Epithelial cell of esophagus (primary cell): ENCODE results near the gene FSCN2.

ENCODE experiments used
- DNase-seq: peaks from one replicate; pipeline ENCODE4 v3.0.0; 2010; ENCODE audit warnings: low read depth
- H3K4me3 ChIP-seq: 2 replicates; pipeline ENCODE4 v1.5.1; 2011; ENCODE audit warnings: mild to moderate bottlenecking, low read length, control low read depth
- TF ChIP-seq, protein P1 (sequence below): IDR thresholded peaks from 2 replicates; pipeline ENCODE4 v1.5.1; 2011; ENCODE audit warnings: low read depth, mild to moderate bottlenecking, low read length, control low read depth, inconsistent platforms; ENCODE audit not compliant: insufficient read depth; ENCODE audit errors: missing control alignments

Gene FSCN2

DNA sequence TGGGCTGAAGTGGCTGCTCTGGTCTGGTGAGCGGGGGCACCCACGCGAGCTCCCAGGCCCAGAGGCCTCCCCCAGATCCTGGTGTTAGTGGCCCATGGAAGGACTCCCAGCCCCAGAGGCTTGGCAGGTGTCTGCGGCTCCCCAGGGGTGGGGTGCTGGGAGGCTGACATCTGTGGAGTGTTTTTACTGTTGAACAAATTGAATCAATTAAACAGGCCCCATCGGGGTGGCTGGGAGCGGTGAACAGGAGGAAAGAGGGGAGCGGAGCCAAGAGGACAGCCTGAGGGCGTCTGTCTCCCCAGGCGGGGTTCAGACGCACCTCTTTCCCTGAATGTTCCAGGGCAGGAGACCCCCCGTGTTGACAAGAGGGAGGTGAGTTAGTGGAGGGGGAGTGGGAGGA lies 45.5 kb upstream of the FSCN2 start:
- no peak overlapping the region for H3K4me3 ChIP-seq
- DNase-seq, result no peak
- TF ChIP-seq, protein P1, sequence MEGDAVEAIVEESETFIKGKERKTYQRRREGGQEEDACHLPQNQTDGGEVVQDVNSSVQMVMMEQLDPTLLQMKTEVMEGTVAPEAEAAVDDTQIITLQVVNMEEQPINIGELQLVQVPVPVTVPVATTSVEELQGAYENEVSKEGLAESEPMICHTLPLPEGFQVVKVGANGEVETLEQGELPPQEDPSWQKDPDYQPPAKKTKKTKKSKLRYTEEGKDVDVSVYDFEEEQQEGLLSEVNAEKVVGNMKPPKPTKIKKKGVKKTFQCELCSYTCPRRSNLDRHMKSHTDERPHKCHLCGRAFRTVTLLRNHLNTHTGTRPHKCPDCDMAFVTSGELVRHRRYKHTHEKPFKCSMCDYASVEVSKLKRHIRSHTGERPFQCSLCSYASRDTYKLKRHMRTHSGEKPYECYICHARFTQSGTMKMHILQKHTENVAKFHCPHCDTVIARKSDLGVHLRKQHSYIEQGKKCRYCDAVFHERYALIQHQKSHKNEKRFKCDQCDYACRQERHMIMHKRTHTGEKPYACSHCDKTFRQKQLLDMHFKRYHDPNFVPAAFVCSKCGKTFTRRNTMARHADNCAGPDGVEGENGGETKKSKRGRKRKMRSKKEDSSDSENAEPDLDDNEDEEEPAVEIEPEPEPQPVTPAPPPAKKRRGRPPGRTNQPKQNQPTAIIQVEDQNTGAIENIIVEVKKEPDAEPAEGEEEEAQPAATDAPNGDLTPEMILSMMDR, result no peak

DNA sequence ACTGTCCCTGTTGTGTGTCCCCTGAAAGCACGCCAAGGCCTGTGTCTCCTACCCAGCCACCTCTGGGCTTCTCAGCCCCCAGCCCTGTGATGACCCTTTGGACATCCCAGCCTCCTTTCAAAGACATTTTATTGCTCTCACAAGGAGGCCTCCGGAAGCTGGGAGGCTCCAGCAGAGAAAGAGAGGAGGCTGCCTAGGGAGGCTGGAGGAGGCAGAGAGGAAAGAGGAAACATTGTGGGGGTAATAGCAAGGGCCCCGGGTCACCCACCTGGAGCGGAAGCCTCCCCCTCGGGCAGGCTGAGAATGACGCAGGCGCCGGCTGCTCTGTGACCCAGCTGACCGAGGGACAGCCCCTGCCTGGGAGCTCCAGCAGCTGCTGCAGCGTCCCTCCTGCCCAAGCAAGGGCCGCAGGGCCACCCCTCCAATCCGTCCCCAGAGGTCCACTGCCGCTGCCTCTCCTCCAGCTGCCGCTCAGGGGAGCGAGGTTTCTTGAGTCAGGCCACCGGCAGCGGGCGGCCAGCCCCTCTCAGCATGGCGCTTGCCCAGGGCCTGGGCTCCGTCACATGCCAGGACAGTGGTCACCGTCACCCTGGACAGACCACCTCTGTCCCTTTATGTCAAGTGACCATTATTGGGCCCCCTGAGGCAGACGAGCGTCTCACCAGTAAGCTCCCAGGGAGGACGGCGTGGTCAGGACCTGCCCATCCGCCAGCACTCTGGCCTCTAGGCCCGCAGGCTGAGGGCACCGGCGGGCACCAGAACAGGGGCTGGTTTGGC lies 44.9 kb upstream of the FSCN2 start:
- no peak overlapping the region for H3K4me3 ChIP-seq
- TF ChIP-seq, protein P1, result no peak

DNA sequence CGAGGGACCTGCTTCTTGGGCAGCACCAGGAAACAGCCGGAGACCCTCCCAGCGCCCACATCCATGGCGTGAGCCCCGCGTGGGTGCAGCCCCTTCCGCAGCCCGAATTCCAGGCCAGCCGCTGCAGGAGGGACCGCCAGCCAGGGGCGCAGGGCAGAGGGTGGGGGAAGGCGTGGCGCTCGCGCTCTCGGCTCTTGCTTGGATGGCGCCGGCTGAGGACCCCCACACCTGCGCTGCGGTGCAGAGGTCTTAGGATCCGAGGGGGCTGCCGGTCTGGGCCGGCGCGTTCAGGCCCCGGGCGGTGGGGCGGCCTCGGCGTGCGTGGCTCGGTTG lies 44.3 kb upstream of the FSCN2 start:
- TF ChIP-seq, protein P1, result no peak
- DNase-seq, result no peak
- peak overlapping the region; percentile 34 for H3K4me3 ChIP-seq

More for the DNA sequence above, 44.9 kb upstream of the FSCN2 start:
- DNase-seq, result no peak

DNA sequence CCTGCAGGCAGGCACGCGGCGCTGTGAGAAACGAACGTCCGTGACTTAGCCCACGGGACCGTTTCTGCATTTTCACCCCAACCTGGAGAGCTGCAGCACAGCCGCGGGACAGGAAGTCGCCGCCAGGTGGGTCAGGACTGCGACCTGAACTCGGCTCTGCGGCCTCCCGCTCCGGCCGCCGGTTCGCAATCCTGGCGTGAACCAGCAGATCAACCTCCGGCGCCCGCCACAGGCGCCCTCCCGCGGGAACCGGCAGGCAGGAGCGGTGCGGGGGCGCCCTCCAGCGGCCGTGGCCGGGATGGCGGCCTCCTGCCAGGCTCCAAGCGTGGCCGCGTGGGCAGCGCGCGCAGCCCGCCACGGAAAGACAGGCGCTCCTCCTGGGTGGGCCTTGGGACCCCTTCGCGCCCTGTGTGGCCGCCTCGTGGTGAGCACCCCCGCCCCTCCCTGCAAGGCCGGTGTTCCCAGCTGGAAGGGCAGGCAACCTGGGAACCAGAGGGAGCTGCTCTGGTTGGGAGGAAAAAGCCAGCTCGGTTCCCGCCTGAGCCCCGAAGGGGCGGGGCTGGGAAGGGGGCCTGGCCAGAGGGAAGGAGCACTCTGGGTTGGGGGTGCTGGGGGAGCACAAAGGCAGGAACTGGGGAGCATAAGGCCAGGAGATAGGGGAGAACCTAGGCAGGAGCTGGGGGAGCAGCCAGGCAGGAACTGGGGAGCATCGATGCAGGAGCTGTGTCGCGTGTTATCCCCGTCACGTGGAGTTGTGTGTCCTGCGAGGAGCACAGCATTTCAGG lies 43.8 kb upstream of the FSCN2 start:
- TF ChIP-seq, protein P1, result peak; percentile 41
- peak; percentile 78 for DNase-seq
- peak overlapping the region; percentile 34 for H3K4me3 ChIP-seq

DNA sequence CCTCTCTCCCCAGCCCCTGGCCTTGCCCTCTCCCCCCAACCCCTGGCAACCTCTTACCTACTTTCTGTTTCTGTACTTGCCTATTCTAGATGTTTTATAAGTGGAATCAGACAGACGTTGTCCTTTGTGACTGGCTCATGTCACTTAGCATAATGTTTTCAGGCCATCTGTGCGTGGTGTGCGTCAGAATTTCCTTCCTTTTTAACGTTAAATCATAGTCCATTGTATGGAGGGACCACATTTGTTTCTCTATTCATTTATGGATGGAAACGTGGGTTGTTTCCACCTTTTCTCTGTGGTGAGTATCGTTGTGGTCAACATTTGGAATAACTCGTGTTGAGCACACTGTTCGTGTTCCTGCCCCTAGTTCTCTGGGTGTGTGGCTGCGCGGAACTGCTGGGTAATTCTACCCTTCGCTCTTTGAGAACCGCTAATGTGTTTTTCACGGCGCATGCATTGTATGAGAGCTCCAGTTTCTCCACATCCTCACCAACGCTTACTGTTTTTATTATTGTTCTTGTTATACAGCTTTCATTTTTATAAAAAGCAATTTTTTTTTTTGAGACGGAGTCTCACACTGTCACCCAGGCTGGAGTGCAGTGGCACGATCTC lies 41.9 kb upstream of the FSCN2 start:
- H3K4me3 ChIP-seq, result no peak overlapping the region
- TF ChIP-seq, protein P1, result no peak

DNA sequence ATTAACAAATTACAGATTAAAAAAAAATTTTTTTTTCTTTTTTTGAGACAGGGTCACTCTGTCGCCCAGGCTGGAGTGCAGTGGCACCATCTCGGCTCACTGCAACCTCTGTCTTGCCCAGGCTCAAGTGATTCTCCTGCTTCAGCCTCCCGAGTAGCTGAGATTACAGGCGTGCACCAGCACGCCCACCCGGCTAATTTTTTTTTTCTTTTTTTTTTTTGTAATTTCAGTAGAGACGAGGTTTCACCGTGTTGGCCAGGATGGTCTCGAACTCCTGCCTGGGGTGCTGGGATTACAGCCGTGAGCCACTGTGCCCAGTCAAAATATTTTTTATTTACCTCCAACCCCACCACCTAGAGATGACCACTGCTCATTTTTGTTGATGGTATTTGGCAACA lies 41.1 kb upstream of the FSCN2 start:
- TF ChIP-seq, protein P1, result no peak
- no peak for DNase-seq
- no peak overlapping the region for H3K4me3 ChIP-seq

More for the DNA sequence above, 41.9 kb upstream of the FSCN2 start:
- DNase-seq, result no peak
